Upper lobe of left lung (tissue), 6 donors: Measurements from ENCODE around the gene TAF10. TPM values are rescaled to one million over a fixed set of nuclear protein-coding genes. Genes with fewer than 3 reads are reported as not detected.

Source experiments
- ATAC-seq, 2 donors: fragments of 200-7000 bp; cut with Tn5 transposase; one replicate each; pipeline ENCODE4 v1.9.1; 2022; ENCODE audit warnings: mild to moderate bottlenecking in 2 of 2, moderate library complexity in 2 of 2; ENCODE audit not compliant: low FRiP score in 2 of 2
- DNase-seq, 2 donors: peaks; one replicate each; pipeline ENCODE4 v3.0.0-alpha.2; 2019 to 2020
- H3K27ac ChIP-seq, 4 donors: fragments of 200-600 bp; sonication (generic); one replicate each; pipeline ENCODE4 v1.5.1; 2016 to 2019
- H3K27me3 ChIP-seq, 4 donors: fragments of 200-600 bp; sonication (generic); one replicate each; pipeline ENCODE4 v1.5.1; 2017 to 2019
- H3K36me3 ChIP-seq, 4 donors: fragments of 200-600 bp; sonication (generic); one replicate each; pipeline ENCODE4 v1.5.1; 2016 to 2019
- H3K4me1 ChIP-seq, 4 donors: fragments of 200-600 bp; sonication (generic); one replicate each; pipeline ENCODE4 v1.5.1; 2018 to 2019
- H3K4me3 ChIP-seq, 4 donors: fragments of 200-600 bp; sonication (generic); one replicate each; pipeline ENCODE4 v1.5.1; 2017 to 2019; ENCODE audit warnings: mild to moderate bottlenecking in 2 of 4, moderate library complexity in 1 of 4
- H3K9me3 ChIP-seq, 4 donors: fragments of 200-600 bp; sonication (generic); one replicate each; pipeline ENCODE4 v1.5.1; 2018 to 2019
- EP300 ChIP-seq, 4 donors: sonication (generic); formaldehyde crosslinking; IDR thresholded peaks; one replicate each; pipeline ENCODE4 v1.5.1; 2017; ENCODE audit warnings: antibody characterized with exemption in 4 of 4, control low read depth in 2 of 4
- POLR2A ChIP-seq, 4 donors: fragments of 450-650 bp; IDR thresholded peaks; one replicate each; pipeline ENCODE4 v1.5.1; 2016 to 2017; ENCODE audit warnings: antibody characterized with exemption in 4 of 4, mild to moderate bottlenecking in 2 of 4
- POLR2AphosphoS5 ChIP-seq, 2 donors: sonication (generic); formaldehyde crosslinking; IDR thresholded peaks; one replicate each; pipeline ENCODE4 v1.5.1; 2017; ENCODE audit warnings: antibody characterized with exemption in 2 of 2
- WGBS, 2 donors: methylation state at CpG; one replicate each; pipeline ENCODE4 v1.1.5; 2017 to 2018; 5-methylcytosine and 5-hydroxymethylcytosine counted together
- total RNA-seq, 6 donors: library from RNA; depleted of rRNA in 4 of 6; stranded (reverse); fragments of >200 nt in 4 of 6; gene quantifications; one replicate each; pipeline versions ENCODE4 v1.1.0 to v1.2.1, GENCODE V29; 2016 to 2021
- TF ChIP-seq, protein P1 (sequence below), 6 experiments: fragments of 450-650 bp in 4 of 6; fragments of 200-600 bp in 2 of 6; sonication (generic) in 2 of 6; IDR thresholded peaks; one replicate each; pipeline ENCODE4 v1.5.1; 2016 to 2019; ENCODE audit warnings: antibody characterized with exemption in 6 of 6
- donor health status: DM: no; HTN: no; CAD: no; lungs with moderate emphysema.
- donor health status: DM: no; HTN: yes; CAD: no; lungs with severe emphysema.

The TAF10 gene
- total RNA-seq, result 100 to 1,000 TPM in 3 of 6 donors, 10 to 100 TPM in 3; 60.8 to 153 (median 96.5) TPM

DNA sequence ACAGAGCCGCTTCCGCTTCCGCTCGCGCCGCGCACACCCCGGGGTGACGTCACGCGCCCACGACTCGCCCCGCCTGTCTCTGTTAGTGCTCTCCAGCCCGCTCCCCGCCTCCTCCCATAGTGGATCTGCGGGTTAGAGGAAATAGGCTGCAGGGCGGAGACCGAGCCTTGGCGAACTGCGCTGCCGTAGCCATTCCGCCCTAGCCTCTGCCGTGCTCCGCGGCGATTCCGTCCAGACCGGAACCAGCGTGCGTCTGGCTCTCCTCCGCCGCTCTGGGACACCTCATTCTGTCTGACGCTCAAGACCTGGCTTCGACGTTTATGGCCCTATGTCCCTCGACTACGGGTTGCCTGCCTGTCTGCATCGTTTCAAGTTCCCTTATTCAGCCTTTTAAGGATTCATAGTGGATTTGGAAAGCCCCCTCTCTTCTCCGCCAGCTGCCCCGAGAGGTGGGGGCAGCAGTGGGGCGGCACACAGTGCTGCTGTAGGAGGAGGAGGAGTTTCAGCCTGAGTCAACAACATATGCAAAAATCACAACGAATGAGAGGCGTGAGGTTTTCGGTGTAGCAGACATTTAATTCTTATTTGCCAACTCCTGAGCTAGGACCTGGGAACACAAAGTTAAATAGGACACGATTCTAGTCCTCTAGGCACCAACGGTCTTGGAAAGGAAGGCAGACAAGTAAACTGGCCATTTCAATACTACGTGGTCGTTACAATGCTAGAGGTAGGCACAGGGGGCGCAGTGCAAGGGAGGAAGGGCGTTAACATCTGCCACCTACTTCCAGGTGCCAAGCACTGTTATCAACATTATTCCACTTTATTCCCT lies at the start of gene TAF10:
TSS of gene TAF10 (minus strand) at position 4 of the 829 bp plus-strand sequence. CDS start 27 bp downstream, outside the sequence.
- Histone ChIP-seq H3K27ac (peak within 1 kb of the TSS; percentile 94 to 100 (median 99)), H3K27me3 (no peaks in the 10 kb centered on the region), H3K36me3 (peaks cover 30 to 68% (median 50%) of the 10 kb centered on the region in 4 donors), H3K4me1 (peaks cover 33 to 54% (median 46%) of the 10 kb centered on the region in 4 donors), H3K9me3 (no peaks in the 10 kb centered on the region), H3K4me3 (peak within 1 kb of the TSS; percentile 67 to 97 (median 85))
- TF ChIP-seq EP300 (IDR thresholded peaks at IDR 0.05) (peak in 1 of 4 donors; percentile 83), POLR2A (IDR thresholded peaks at IDR 0.05) (peak; percentile 47 to 99 (median 94)), POLR2AphosphoS5 (IDR thresholded peaks at IDR 0.05) (peak; percentile 98 to 99)
- TF ChIP-seq, protein P1, sequence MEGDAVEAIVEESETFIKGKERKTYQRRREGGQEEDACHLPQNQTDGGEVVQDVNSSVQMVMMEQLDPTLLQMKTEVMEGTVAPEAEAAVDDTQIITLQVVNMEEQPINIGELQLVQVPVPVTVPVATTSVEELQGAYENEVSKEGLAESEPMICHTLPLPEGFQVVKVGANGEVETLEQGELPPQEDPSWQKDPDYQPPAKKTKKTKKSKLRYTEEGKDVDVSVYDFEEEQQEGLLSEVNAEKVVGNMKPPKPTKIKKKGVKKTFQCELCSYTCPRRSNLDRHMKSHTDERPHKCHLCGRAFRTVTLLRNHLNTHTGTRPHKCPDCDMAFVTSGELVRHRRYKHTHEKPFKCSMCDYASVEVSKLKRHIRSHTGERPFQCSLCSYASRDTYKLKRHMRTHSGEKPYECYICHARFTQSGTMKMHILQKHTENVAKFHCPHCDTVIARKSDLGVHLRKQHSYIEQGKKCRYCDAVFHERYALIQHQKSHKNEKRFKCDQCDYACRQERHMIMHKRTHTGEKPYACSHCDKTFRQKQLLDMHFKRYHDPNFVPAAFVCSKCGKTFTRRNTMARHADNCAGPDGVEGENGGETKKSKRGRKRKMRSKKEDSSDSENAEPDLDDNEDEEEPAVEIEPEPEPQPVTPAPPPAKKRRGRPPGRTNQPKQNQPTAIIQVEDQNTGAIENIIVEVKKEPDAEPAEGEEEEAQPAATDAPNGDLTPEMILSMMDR (IDR thresholded peaks at IDR 0.05), result peak; percentile 14 to 57 (median 42)
- WGBS, 2 donors, result 0 to 1% methylated on average over 14 to 37 of the region's 51 CpGs
- ATAC-seq, result peak; percentile 97
- DNase-seq, result peak; percentile 99

DNA sequence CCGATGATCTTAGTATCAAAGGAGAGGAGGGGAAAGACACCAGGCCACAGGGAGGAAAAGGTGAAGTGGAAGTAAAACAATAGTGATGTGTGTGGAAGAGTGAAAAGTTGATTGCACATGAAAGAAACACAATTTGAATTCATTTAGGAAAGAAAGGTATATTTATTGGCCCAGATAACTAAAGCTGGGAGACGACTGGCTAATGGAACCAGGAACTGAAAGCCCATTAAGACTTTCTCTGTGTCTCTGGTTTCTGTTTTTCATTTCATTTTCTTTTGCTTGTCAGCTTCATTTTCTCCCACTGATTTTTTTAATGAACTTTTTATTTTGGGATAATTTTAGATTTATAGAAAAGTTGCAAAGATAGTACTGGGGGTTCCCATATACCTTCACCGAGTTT lies 48.7 kb upstream of the TAF10 start:
- Histone ChIP-seq H3K27me3 (no peaks in the 10 kb centered on the region), H3K27ac (no peak overlapping the region), H3K36me3 (no peaks in the 10 kb centered on the region), H3K9me3 (no peaks in the 10 kb centered on the region), H3K4me1 (peaks cover 0 to 4% (median 0%) of the 10 kb centered on the region in 4 donors), H3K4me3 (no peak overlapping the region)
- TF ChIP-seq EP300 (IDR thresholded peaks at IDR 0.05) (no peak), POLR2A (IDR thresholded peaks at IDR 0.05) (no peak), POLR2AphosphoS5 (IDR thresholded peaks at IDR 0.05) (no peak)
- no peak for ATAC-seq
- 85 to 91% methylated on average over 3 of the region's 3 CpGs for WGBS, 2 donors
- no peak for DNase-seq

DNA sequence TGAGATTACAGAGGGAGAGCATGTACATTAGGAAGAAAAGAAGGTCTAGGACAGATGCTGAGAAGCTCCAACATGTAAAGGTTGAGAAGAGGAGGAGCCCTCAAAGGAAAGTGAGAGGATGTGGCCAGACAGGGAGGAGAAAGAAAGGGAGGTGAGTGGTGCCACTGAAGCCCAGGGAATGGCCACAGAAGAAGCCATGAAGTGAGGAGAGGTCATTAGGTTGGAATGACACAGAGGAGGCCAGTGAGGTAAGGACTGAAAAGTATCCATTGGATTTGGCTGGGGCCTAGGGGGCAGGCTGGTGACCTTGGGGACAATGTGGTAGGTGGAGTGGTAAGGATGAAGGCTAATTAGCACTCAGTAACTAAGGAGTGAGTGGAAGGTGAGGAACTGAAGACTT lies 46.6 kb upstream of the TAF10 start:
- Histone ChIP-seq H3K9me3 (no peaks in the 10 kb centered on the region), H3K27ac (no peak overlapping the region), H3K36me3 (no peaks in the 10 kb centered on the region), H3K27me3 (peaks cover 0 to 4% (median 0%) of the 10 kb centered on the region in 4 donors), H3K4me3 (no peak overlapping the region), H3K4me1 (peaks cover 0 to 9% (median 7%) of the 10 kb centered on the region in 4 donors)
- ATAC-seq, result no peak
- TF ChIP-seq, protein P1 (IDR thresholded peaks at IDR 0.05), result no peak
- TF ChIP-seq POLR2AphosphoS5 (IDR thresholded peaks at IDR 0.05) (no peak), EP300 (IDR thresholded peaks at IDR 0.05) (no peak), POLR2A (IDR thresholded peaks at IDR 0.05) (no peak)
- no peak for DNase-seq

DNA sequence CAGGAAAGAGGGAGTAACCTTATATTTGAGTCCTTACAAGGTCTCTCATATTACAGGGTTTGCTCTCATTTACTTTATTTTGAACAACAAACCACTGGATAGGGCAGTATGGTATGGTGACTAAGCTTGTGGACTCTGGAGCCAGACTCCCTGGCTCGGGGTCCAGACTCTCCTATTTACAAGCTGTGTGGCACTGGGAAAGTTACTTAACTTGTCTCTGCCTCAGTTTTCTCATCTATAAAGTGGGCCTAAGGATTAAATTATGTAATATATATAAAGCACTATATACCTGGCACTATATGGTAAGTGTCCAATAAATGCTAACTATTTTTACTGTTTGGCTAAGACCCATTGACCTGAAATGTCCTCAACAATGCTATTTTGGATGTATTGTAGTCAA lies 45.3 kb upstream of the TAF10 start:
- 70 to 87% methylated on average over 1 of the region's 1 CpG for WGBS, 2 donors
- Histone ChIP-seq H3K4me1 (peaks cover 6 to 11% (median 8%) of the 10 kb centered on the region in 4 donors), H3K9me3 (no peaks in the 10 kb centered on the region), H3K27me3 (peaks cover 0 to 4% (median 0%) of the 10 kb centered on the region in 4 donors), H3K27ac (no peak overlapping the region), H3K36me3 (no peaks in the 10 kb centered on the region), H3K4me3 (no peak overlapping the region)
- TF ChIP-seq POLR2A (IDR thresholded peaks at IDR 0.05) (no peak), POLR2AphosphoS5 (IDR thresholded peaks at IDR 0.05) (no peak), EP300 (IDR thresholded peaks at IDR 0.05) (no peak)
- TF ChIP-seq, protein P1 (IDR thresholded peaks at IDR 0.05), result no peak
- DNase-seq, result no peak
- ATAC-seq, result no peak

DNA sequence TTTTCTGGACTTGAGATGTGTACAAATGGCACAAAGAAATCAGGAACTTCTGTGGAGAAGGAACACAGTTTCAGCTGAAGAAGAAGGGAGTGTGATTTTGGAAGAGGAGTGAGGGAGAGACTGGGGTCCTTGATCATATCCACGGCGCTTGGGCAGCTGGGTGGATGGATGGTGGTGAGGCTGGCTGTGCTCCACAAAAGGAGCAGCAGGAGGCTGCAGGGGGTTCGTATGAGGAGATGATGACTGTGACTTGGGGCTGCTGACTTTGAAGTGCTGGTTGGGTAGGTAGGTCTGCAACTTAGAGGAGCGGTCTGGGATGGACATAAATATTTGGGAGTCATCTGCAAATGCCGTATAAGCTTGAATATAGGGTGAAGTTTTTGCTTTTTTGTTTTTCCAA lies 44.9 kb upstream of the TAF10 start:
- TF ChIP-seq, protein P1 (IDR thresholded peaks at IDR 0.05), result no peak
- TF ChIP-seq POLR2AphosphoS5 (IDR thresholded peaks at IDR 0.05) (no peak), POLR2A (IDR thresholded peaks at IDR 0.05) (no peak)
- no peaks in the 10 kb centered on the region for H3K9me3 ChIP-seq
- ATAC-seq, result no peak
- H3K27me3 ChIP-seq, result peaks cover 0 to 4% (median 0%) of the 10 kb centered on the region in 4 donors
- H3K27ac ChIP-seq, result peak overlapping the region in 1 of 4 donors; percentile 85
- WGBS, 2 donors, result 74 to 81% methylated on average over 5 of the region's 5 CpGs
- peaks cover 6 to 11% (median 9%) of the 10 kb centered on the region in 4 donors for H3K4me1 ChIP-seq
- no peak for DNase-seq
- no peaks in the 10 kb centered on the region for H3K36me3 ChIP-seq
- no peak overlapping the region for H3K4me3 ChIP-seq
